Right renal cortex interstitium (tissue), 3 donors: ENCODE measurements around the gene WNT10A. TPM values are rescaled to one million over a fixed set of nuclear protein-coding genes. Genes with fewer than 3 reads are reported as not detected.
"Not testable (repeated sequence)": the region's sequence is repeated elsewhere in the genome, so short reads cannot be mapped to it uniquely, and the experiment has no call there.

Source experiments
- DNase-seq, 3 donors: peaks; one replicate each; pipeline ENCODE4 v3.0.0-alpha.2; 2013; ENCODE audit warnings: low read depth in 3 of 3, low spot score in 2 of 3
- polyA plus RNA-seq, 3 donors: library from polyadenylated mRNA; unstranded; fragments of 120-200 nt; gene quantifications; one replicate each; pipeline ENCODE4 v1.2.1, GENCODE V29; 2013; ENCODE audit not compliant: insufficient read length in 3 of 3

Gene WNT10A
- polyA plus RNA-seq = 1 to 10 TPM in 1 of 3 donors, under 1 TPM in 2; 0.57 to 1.1 (median 0.96) TPM

DNA sequence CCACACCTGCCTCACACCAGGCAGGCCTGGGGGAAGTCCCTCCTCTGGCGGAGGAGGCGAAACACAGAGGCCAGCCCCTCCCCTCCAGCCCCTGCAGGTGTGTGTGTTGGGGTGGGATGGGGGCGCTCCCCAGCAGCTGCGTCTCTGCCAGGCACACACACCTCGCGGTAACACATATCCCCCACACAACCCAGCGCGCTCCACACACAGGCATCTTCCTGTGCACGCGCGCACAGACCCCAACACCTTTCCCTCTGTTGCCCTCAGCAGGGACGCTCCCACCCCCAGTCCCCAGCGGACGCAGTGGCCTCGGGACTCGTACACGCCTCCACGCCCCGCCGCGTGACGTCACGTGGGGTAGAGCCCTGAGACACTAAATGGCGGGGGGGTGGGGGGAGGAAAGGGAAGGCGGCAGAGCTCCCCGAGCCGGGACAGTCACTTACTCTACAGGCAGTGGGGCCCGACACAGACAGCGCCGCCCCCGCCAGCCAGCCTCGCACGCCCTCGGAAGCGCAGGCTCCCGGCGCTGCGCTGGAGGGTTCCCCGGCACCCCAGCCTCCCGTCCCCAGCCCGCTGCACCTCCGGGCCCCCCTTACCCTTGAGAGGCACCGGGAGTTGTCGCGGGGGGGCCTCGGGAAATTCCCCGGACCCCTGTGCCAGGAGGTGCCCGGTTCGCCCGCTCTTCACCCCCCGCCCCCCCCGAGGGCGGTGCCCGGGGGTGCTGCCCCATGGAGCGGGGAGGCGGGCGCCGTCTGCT, at the start of gene WNT10A:
Gene WNT10A, plus strand, starts transcription at position 751 of the 757 bp plus-strand sequence. CDS start 144 bp downstream, outside the sequence.
- DNase-seq = no peak

DNA sequence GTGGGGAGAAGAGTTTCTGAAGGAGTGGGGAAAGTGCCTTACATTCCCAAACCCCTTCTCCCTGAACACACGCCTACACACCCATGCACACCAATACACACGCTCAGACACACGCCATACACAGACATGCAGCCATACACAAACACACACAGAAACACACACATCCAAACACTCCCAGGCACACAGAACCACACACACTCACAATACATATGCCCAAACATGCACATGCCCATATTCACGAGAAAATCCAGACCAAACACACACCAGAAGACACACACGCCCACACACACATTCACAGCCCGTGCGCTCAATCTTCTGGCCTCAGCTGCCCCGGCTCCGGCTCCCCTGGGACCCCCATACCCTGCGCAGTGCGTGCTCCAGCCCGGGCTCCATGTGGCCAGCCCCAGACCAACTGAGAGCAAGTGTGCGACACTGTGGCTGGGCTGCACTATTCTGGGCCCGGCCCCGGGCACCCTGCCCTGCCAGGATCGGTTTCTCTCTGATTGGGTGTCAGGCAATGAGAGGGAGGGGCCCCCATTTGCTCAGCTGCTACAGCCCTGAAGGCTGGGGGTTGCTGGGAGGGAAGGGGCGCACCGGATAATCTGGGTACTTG, 49.2 kb upstream of the WNT10A start, which contains the start of gene PRKAG3:
Gene PRKAG3, minus strand, starts transcription at position 426 of the 613 bp plus-strand sequence.
- no peak for DNase-seq

GRCh38 chr2:218832081-218832480, 48.6 kb upstream of the WNT10A start:
- DNase-seq = no peak

DNA sequence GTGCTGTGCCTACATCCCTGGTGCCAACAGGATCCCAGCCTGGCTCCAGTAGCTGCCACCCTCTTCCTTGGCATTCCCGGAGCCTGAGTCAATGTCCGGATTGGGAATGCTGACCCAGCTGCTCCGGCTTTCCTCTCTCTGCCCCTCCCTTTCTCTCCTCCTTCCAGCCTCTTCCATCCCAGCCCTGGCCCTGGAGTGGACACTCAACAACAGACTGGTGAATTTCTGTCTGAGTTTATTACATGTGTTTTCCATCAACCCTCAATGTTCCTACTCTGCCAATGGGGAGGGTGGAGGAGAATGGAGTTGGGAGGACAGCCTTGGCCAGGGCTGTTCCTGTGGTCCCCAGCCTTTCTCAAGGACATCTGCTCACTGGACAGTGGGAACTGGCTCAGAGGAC, 48.1 kb upstream of the WNT10A start:
- DNase-seq = no peak

DNA sequence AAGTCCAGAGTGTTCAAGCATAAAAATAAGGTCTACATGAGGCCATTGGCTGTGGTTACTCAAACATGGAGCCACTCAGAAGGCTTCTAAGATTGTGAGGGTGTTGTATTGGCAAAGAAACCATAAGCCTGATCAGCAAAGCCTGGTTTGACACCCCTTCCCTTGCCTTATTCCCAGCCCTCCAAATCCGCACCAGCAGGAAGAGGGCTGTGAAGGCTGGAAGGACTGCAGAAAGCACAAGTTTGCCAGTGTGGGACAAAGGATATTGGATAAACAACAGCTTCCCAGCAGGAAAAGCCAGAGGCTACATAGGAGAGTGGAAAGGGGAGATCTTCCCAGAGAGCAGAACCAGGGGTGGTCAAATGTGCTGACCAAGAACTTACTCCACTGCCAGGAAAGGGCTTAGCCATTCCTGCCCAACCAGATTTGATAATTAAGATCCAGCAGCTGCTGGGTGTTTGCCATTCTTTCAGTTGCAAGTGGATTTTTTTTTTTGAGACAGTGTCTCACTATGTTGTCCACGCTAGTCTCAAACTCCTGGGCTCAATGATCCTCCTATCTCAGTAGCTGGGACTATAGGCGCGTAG, 47.5 kb upstream of the WNT10A start:
- no peak for DNase-seq

- DNase-seq = no peak
Measured at GRCh38 chr2:218834685-218835084, 46.0 kb upstream of the WNT10A start.

- DNase-seq = no peak
Measured at GRCh38 chr2:218837495-218837894, 43.2 kb upstream of the WNT10A start.

DNA sequence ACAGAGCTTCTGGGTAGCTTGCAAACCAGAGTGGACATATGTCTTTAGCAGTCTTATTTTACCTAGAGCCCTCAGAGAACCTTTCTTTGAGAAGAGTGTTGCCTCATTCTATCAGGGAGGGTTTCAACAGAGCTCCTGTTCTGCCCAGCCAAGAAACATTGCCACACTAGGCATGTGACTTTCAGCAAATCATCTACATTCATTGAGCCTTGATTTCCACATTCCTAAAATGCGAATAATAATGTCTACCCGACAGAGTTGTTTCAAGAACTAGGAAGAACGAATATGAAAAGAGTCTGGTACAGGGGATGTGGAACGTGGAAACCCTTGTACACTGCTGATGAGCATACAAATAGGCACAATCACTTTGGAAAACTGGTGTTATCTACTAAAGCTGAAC, 41.2 kb upstream of the WNT10A start:
- no peak for DNase-seq

GRCh38 chr2:218839888-218840287, 40.8 kb upstream of the WNT10A start:
- DNase-seq = no peak

- DNase-seq = not testable (repeated sequence)
Measured at GRCh38 chr2:218844334-218844733, 36.3 kb upstream of the WNT10A start.

- not testable (repeated sequence) for DNase-seq
Measured at GRCh38 chr2:218846963-218847362, 33.7 kb upstream of the WNT10A start.

DNA sequence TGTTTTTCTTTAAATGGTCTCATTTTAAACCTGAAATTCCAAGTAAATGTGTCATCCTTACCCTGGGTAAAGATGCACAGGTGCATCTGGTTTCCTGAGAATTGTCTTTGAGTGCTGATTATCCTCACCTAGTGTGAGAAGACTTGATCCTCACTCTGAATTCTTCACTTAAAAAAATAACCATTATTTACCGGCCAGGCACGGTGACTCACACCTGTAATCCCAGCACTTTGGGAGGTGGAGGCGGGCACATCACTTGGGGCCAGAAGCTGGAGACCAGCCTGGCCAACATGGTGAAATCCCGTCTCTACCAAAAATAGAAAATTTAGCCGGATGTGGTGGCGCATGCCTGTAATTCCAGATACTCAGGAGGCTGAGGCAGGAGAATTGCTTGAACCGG, 30.9 kb upstream of the WNT10A start:
- no peak for DNase-seq

DNA sequence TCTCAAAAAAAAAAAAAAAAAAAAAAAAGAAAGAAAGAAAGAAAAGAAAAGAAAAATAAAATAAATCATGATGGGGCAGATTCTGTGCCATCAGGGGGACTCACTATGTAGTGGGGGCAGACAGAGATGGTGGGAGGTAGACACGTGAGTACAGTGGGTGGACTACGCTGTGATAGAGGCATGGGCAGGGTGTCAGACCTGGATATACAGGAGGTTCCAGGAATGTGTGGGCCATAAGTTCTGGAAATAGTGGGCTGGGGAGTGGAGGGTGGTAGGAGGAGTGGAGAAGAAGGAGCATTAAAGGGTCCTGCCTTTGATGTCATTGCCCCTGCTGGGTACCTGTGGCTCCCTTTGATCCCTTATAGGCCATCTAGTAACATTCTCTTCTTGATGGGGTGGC, 29.9 kb upstream of the WNT10A start:
- no peak for DNase-seq

GRCh38 chr2:218851286-218851685, 29.4 kb upstream of the WNT10A start:
- DNase-seq = no peak

DNA sequence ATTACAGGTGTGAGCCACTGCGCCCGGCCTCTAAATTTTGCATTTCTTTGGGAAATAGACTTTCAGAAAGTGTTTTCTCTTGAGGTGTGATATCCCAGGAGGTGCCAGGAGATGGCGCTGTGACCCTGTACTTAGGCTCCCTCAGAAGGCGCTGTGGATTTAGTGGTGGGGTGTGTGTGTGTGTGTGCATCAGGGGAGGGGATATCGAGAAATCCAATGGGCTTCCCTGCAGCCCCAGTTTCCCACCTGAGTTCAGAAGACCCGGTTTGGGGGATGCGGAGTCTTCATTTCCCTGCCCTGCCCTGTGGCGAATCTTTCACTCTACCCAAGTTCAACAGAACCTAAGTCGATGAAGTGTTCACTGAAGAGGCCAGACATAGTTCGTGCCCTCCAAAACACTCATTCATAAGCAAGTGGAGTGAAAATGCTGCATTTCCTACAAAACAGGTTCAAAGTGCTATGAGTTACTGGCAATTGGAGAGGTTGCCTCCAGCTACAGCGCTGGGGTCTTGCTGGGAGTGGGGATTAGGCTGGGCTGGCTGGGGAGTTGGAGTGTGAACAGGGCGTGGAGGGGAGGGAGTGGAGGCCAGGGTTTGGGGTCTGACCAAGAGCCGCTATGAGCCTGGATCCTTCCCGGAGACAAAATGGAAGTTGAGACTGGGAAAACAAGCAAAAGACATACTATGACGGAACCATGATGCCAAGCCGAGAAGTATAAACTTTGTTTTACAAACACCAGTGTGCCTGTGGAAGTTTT, 27.6 kb upstream of the WNT10A start:
- DNase-seq = no peak

GRCh38 chr2:218853766-218854165, 26.9 kb upstream of the WNT10A start:
- no peak for DNase-seq

DNA sequence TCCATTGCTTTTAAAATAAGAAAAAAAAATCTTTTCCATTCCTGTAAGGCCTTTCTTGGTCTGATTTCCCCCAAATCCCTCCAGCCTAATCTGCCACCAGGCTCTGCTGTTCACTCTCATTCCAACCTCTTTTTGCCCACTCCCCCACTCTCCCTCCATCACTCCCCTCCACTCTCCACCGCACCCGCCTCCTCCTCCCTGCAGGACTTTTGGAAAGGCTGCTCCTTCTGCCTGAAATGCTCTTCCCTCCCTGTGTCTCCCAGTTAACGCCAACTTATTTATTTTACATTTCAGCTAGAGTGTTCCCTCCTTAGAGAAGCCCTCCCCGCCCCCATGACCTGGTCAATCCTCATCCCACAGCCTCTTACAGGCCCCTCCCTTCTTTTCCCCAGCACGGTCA, 25.8 kb upstream of the WNT10A start:
- no peak for DNase-seq

GRCh38 chr2:218855305-218856166, 25.1 kb upstream of the WNT10A start:
- DNase-seq = no peak

- DNase-seq = no peak
Measured at GRCh38 chr2:218856167-218856895, 24.3 kb upstream of the WNT10A start.

DNA sequence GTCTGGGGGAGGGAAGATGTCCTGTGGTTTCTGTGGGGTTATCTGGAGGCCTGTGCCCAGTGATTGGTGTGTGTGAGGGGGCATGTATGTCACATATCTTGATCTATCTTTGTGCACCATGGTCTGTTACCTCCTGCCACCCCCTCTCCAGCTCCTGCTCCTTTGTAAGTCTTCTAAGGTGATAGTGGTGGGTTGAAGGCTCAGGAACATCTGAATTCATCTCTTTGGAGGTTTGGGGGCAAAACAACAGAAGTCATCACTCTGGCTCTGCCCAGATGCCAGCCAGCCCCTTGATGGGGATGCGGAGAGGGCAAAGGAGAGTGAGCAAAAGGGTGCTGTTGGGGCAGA, 23.8 kb upstream of the WNT10A start:
- DNase-seq = no peak
